Pancreas (tissue), 10 donors: ENCODE data around the gene PDE4B. TPM values are rescaled to one million over a fixed set of nuclear protein-coding genes. Genes with fewer than 3 reads are reported as not detected.

Source experiments
- ATAC-seq, 4 donors: fragments of 200-7000 bp; cut with Tn5 transposase; one replicate each; pipeline versions ENCODE4 v1.8.0 to v1.9.1; 2020; ENCODE audit warnings: mild to moderate bottlenecking in 4 of 4, moderate library complexity in 4 of 4
- DNase-seq, 6 donors: peaks; one replicate each; pipeline ENCODE4 v3.0.0-alpha.2; 2020
- FAIRE-seq: peaks from 2 replicates; lab custom pipeline; 2012; peaks lifted over from hg19 to GRCh38; lab: Jason Lieb, UNC
- H3K27ac ChIP-seq, 4 donors: fragments of 200-600 bp; sonication (generic); 1 replicate in 3 of 4; 2 replicates in 1 of 4; pipeline versions ENCODE4 v1.5.0 to v1.8.0; 2020
- H3K27me3 ChIP-seq, 4 donors: fragments of 200-600 bp; one replicate each; pipeline ENCODE4 v1.8.0; 2021
- H3K36me3 ChIP-seq, 3 donors: fragments of 200-600 bp; sonication (generic) in 1 of 3; one replicate each; pipeline versions ENCODE4 v1.5.0 to v1.8.0; 2020 to 2021
- H3K4me1 ChIP-seq, 3 donors: fragments of 200-600 bp; one replicate each; pipeline ENCODE4 v1.8.0; 2021
- H3K4me3 ChIP-seq, 4 donors: fragments of 200-600 bp; sonication (generic) in 2 of 4; one replicate each; pipeline versions ENCODE4 v1.5.0 to v1.8.0; 2020 to 2021
- H3K9me3 ChIP-seq, 4 donors: fragments of 200-600 bp; one replicate each; pipeline ENCODE4 v1.8.0; 2021
- CTCF ChIP-seq, 4 donors: fragments of 200-600 bp; sonication (generic) in 3 of 4; IDR thresholded peaks; one replicate each; pipeline versions ENCODE4 v1.5.0 to v1.8.0; 2021; ENCODE audit warnings: antibody characterized with exemption in 4 of 4
- WGBS, 2 donors: extraction: QIAGEN DNeasy Blood & Tissue Kit; methylation state at CpG; one replicate each; pipeline ENCODE4 v1.1.7; 2013; 5-methylcytosine and 5-hydroxymethylcytosine counted together
- intact Hi-C, 3 donors: fragments of 100-400 bp; cut with DNase I; formaldehyde crosslinking; loops; one replicate each; pipeline versions ENCODE4 v1.11.1 to v1.14.2; 2022
- polyA plus RNA-seq, 2 donors: library from polyadenylated mRNA; stranded (reverse); fragments of 200-250 nt; gene quantifications; one replicate each; pipeline ENCODE4 v1.2.3, GENCODE V29; 2013
- total RNA-seq, 6 donors: library from RNA; stranded (reverse); fragmentation: NEBNext Ultra II Directional in 4 of 6; extraction: Animal tissue kit (Norgen Biotek cat#: 25700) in 4 of 6; gene quantifications; one replicate each; pipeline versions ENCODE4 v1.2.1 to v1.2.4, GENCODE V29; 2021 to 2023
- donor health status: healthy with polysubstance abuse.
- donor health status: DM: no; HTN: no; CAD: no; lungs with moderate emphysema.
- donor health status: DM: no; HTN: no; CAD: no.
- donor health status: control.
- donor health status: control.
- donor health status: Bipolar disorder and iron deficiency.
- donor health status: DM: yes; HTN: yes; CAD: no.
- donor health status: DM: no; HTN: no; CAD: no.
- donor health status: DM: no; HTN: no; CAD: no.
- donor health status: DM: yes; HTN: yes; CAD: no.

Gene PDE4B
- total and polyA plus RNA-seq, 8 donors: 0.23 to 3.7 (median 0.92) TPM

- WGBS, 2 donors: 42% methylated on average over 5 of the region's 5 CpGs
- DNase-seq (no peak), FAIRE-seq (no peak), ATAC-seq (no peak)
- H3K4me3 ChIP-seq: no peak overlapping the region
- no peak overlapping the region for H3K27ac ChIP-seq
- no peaks in the 10 kb centered on the region for H3K36me3 ChIP-seq
- H3K4me1 ChIP-seq: no peaks in the 10 kb centered on the region
- H3K27me3 ChIP-seq: no peaks in the 10 kb centered on the region
- no peak for TF ChIP-seq CTCF (IDR thresholded peaks at IDR 0.05)
- H3K9me3 ChIP-seq: no peaks in the 10 kb centered on the region
- intact Hi-C loops: no loop called here
Observed at GRCh38 chr1:66176012-66176715, 383.5 kb downstream of the PDE4B start.

GRCh38 chr1:66176832-66177231, 384.1 kb downstream of the PDE4B start:
- no peak for DNase-seq
- Histone ChIP-seq H3K36me3 (no peaks in the 10 kb centered on the region), H3K9me3 (no peaks in the 10 kb centered on the region), H3K27ac (no peak overlapping the region), H3K4me1 (no peaks in the 10 kb centered on the region), H3K4me3 (no peak overlapping the region), H3K27me3 (no peaks in the 10 kb centered on the region)
- ATAC-seq: no peak
- no peak for FAIRE-seq
- intact Hi-C loops: no loop called here
- no peak for TF ChIP-seq CTCF (IDR thresholded peaks at IDR 0.05)
- 45 to 50% methylated on average over 1 of the region's 1 CpG for WGBS, 2 donors

- Histone ChIP-seq H3K27ac (no peak overlapping the region), H3K36me3 (no peaks in the 10 kb centered on the region), H3K27me3 (no peaks in the 10 kb centered on the region), H3K9me3 (no peaks in the 10 kb centered on the region), H3K4me3 (no peak overlapping the region), H3K4me1 (no peaks in the 10 kb centered on the region)
- FAIRE-seq (no peak), DNase-seq (no peak), ATAC-seq (no peak)
- intact Hi-C loops: no loop called here
- no peak for TF ChIP-seq CTCF (IDR thresholded peaks at IDR 0.05)
- 57 to 67% methylated on average over 2 of the region's 2 CpGs for WGBS, 2 donors
Observed at GRCh38 chr1:66177510-66177909, 384.8 kb downstream of the PDE4B start.

DNA sequence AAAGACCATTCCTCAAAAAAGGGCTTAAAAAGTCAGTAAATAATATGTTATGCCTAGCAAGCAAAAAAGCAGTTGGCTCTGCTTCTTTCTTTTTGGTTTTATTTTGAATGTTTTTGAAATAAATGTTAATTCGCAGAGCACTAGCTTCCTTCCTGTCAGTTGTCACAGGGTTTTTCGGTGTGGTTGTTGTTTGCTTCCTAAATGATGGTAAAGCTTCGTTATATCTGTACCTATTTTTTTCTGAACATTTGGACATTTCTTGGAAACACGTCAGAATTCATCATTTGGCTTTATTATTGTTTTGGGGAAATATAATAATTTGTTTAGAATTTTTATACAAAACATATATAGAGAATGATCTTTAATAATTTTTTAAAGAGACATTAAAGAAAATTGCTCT, 389.3 kb downstream of the PDE4B start:
- no peaks in the 10 kb centered on the region for H3K4me1 ChIP-seq
- no peak overlapping the region for H3K27ac ChIP-seq
- intact Hi-C loops: no loop called here
- no peaks in the 10 kb centered on the region for H3K27me3 ChIP-seq
- ATAC-seq (no peak), DNase-seq (no peak), FAIRE-seq (peak; percentile 23)
- H3K36me3 ChIP-seq: no peaks in the 10 kb centered on the region
- WGBS, 2 donors: 58 to 70% methylated on average over 4 of the region's 4 CpGs
- H3K9me3 ChIP-seq: no peaks in the 10 kb centered on the region
- H3K4me3 ChIP-seq: no peak overlapping the region
- no peak for TF ChIP-seq CTCF (IDR thresholded peaks at IDR 0.05)

DNA sequence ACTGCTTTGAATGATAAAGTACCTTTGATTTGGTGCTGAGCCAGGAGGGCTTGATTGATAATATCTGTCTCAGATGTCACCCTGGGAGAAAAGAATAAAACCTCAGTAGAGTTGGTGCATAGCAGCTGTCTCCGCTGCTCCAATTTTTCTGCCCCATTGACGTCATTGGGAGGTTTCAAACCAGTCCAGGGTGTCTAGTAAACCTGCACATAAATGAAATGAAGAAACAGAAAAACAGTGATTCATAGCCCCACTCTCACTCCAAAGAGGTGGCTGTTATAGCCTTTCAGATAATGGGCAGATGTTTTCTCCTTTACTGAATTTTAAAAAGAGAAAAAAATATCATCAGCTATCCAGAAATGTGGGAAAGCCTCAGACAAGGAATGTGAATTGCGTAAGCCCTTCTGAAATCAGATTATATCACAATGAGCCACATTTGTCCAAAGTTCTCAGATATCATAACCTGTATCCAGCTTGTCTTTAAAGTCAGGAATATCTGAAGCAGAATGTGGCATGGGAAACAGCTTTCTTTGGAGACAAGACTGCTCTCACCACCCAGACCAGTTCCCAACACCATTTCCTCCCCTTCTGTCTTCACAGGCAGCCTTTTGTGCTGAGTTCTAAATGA, 390.0 kb downstream of the PDE4B start:
- Histone ChIP-seq H3K27ac (no peak overlapping the region), H3K9me3 (no peaks in the 10 kb centered on the region), H3K27me3 (no peaks in the 10 kb centered on the region), H3K4me1 (no peaks in the 10 kb centered on the region), H3K4me3 (no peak overlapping the region), H3K36me3 (no peaks in the 10 kb centered on the region)
- 25 to 40% methylated on average over 3 of the region's 3 CpGs for WGBS, 2 donors
- intact Hi-C loops: no loop called here
- peak in 3 of 4 donors; percentile 43 to 58 (median 55) for ATAC-seq
- DNase-seq: no peak
- FAIRE-seq: no peak
- TF ChIP-seq CTCF (IDR thresholded peaks at IDR 0.05): no peak
